Measurements from ENCODE around the gene DIAPH1.

- TF ChIP-seq POLR2A (IDR thresholded peaks at IDR 0.05) (no peak), CTCF (IDR thresholded peaks at IDR 0.05) (no peak)
These were observed 102.7 kb downstream of the DIAPH1 start for GRCh38 chr5:141515946-141516671.
